ENCODE measurements around the gene CELF3.

CELF3 gene

GRCh38 chr1:151729157-151729965 lies 12.8 kb upstream of the CELF3 start:
- H3K27ac ChIP-seq (ENCODE audit: extremely low read depth, low read depth, low read length), result no peak overlapping the region
- no peaks in the 10 kb centered on the region for H3K9me3 ChIP-seq (ENCODE audit: control insufficient read depth, insufficient read depth, low read depth, low read length)
- H3K36me3 ChIP-seq (ENCODE audit: control insufficient read depth in 2 of 2, insufficient read depth in 1 of 2, low read length in 2 of 2), result no peaks in the 10 kb centered on the region
- TF ChIP-seq ZNF155 (tag by site-specific recombination; IDR thresholded peaks at IDR 0.05) (no peak), ZNF548 (tag by site-specific recombination; IDR thresholded peaks at IDR 0.05) (no peak), ZNF561 (tag by site-specific recombination; IDR thresholded peaks at IDR 0.05; ENCODE audit: borderline replicate concordance) (no peak), ZFP3 (tag by site-specific recombination; IDR thresholded peaks at IDR 0.05; ENCODE audit: low read depth) (no peak), ZNF514 (tag by site-specific recombination; IDR thresholded peaks at IDR 0.05) (no peak), ZNF202 (tag by site-specific recombination; IDR thresholded peaks at IDR 0.05; ENCODE audit: borderline replicate concordance) (no peak), KLF10 (tag by site-specific recombination; IDR thresholded peaks at IDR 0.05) (no peak), BCL11B (tag by site-specific recombination; IDR thresholded peaks at IDR 0.05; ENCODE audit: low read depth) (no peak), ZNF580 (tag by site-specific recombination; IDR thresholded peaks at IDR 0.05) (no peak), ZNF664 (tag by site-specific recombination; IDR thresholded peaks at IDR 0.05) (no peak), ZNF404 (tag by site-specific recombination; IDR thresholded peaks at IDR 0.05) (no peak), ZNF521 (tag by site-specific recombination; IDR thresholded peaks at IDR 0.05) (no peak)
- TF ChIP-seq, protein P1, sequence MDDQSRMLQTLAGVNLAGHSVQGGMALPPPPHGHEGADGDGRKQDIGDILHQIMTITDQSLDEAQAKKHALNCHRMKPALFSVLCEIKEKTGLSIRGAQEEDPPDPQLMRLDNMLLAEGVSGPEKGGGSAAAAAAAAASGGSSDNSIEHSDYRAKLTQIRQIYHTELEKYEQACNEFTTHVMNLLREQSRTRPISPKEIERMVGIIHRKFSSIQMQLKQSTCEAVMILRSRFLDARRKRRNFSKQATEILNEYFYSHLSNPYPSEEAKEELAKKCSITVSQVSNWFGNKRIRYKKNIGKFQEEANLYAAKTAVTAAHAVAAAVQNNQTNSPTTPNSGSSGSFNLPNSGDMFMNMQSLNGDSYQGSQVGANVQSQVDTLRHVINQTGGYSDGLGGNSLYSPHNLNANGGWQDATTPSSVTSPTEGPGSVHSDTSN (CRISPR knock-in tag; IDR thresholded peaks at IDR 0.05), result no peak
- TF ChIP-seq, protein P2, sequence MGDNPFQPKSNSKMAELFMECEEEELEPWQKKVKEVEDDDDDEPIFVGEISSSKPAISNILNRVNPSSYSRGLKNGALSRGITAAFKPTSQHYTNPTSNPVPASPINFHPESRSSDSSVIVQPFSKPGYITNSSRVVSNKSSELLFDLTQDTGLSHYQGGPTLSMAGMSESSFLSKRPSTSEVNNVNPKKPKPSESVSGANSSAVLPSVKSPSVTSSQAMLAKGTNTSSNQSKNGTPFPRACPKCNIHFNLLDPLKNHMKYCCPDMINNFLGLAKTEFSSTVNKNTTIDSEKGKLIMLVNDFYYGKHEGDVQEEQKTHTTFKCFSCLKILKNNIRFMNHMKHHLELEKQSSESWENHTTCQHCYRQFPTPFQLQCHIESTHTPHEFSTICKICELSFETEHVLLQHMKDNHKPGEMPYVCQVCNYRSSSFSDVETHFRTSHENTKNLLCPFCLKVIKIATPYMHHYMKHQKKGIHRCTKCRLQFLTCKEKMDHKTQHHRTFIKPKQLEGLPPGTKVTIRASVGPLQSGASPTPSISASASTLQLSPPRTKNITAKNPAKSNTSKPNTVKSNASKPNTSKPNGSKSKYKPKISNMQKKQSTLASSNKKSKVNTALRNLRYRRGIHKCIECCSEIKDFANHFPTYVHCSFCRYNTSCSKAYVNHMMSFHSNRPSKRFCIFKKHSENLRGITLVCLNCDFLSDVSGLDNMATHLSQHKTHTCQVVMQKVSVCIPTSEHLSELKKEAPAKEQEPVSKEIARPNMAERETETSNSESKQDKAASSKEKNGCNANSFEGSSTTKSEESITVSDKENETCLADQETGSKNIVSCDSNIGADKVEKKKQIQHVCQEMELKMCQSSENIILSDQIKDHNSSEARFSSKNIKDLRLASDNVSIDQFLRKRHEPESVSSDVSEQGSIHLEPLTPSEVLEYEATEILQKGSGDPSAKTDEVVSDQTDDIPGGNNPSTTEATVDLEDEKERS (tag by site-specific recombination; IDR thresholded peaks at IDR 0.05), result no peak
- TF ChIP-seq, protein P3, sequence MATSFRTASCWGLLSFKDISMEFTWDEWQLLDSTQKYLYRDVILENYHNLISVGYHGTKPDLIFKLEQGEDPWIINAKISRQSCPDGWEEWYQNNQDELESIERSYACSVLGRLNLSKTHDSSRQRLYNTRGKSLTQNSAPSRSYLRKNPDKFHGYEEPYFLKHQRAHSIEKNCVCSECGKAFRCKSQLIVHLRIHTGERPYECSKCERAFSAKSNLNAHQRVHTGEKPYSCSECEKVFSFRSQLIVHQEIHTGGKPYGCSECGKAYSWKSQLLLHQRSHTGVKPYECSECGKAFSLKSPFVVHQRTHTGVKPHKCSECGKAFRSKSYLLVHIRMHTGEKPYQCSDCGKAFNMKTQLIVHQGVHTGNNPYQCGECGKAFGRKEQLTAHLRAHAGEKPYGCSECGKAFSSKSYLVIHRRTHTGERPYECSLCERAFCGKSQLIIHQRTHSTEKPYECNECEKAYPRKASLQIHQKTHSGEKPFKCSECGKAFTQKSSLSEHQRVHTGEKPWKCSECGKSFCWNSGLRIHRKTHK (tag by site-specific recombination; IDR thresholded peaks at IDR 0.05), result no peak
- ChIA-PET POLR2A (interaction anchor here (1.0 kb wide), 1 partner anchor 190 kb away, joined by 3 read pairs; the partner anchor contains the start of gene TUFT1), CTCF (interaction anchor here (0.8 to 2.9 kb wide), 2 partner anchors 135 kb away, joined by 3 to 12 read pairs; no protein-coding TSS in a partner anchor)
- no peaks in the 10 kb centered on the region for H3K4me1 ChIP-seq (ENCODE audit: control insufficient read depth, insufficient read depth, low read length)
- no peak overlapping the region for H3K4me3 ChIP-seq (ENCODE audit: low read depth, low read length)

DNA sequence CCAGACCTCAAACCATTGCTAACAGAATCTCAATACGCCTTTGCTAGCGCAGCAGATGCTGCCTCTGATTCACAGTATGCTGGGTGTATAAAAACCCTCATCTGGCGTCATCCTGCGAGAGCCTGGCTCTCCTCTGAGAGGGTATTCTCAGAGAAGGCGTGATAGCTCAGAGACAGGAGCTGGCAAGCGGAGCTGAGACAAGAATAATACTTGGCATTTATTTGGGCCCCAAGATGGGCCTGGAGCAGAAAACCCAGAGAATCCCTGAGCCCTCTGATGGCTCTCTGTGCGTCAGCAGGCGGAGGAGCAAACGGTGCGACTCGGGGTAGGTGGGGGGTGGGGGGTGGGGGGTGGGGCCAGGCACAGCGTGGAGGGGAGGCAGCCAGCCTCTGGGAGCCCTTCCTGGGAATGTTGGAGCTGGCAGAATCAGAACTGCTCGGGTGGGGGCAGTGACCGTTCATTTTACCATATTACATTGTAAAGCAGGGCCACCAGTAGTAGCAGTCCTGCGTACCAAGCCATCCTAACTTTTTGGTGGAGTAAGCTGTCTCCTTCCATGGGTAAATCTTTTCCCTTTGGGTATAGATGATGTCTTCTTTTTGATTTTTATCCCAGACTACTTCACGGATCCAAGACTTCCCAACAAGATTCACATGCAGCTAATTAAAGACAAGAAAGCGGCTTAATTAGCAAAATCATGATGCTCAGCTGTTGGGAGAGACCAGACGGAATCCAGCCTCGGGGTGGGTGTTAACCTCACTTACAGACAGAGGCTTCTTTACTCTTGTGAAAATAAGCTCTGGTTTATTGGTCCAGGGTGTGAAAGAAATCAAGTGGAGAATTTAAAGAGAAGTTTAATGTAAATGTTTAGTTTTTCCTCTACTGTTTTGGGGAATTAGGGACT lies 11.8 kb upstream of the CELF3 start:
- no peaks in the 10 kb centered on the region for H3K36me3 ChIP-seq (ENCODE audit: control insufficient read depth in 2 of 2, insufficient read depth in 1 of 2, low read length in 2 of 2)
- H3K4me1 ChIP-seq (ENCODE audit: control insufficient read depth, insufficient read depth, low read length), result no peaks in the 10 kb centered on the region
- no peak overlapping the region for H3K27ac ChIP-seq (ENCODE audit: extremely low read depth, low read depth, low read length)
- ChIA-PET POLR2A (interaction anchor here (0.6 kb wide), 1 partner anchor 506 kb away, joined by 8 read pairs; no protein-coding TSS in a partner anchor), CTCF (interaction anchor here (2.9 kb wide), 1 partner anchor 134 kb away, joined by 12 read pairs; no protein-coding TSS in a partner anchor)
- H3K9me3 ChIP-seq (ENCODE audit: control insufficient read depth, insufficient read depth, low read depth, low read length), result no peaks in the 10 kb centered on the region
- no peak for TF ChIP-seq ZNF10 (tag by site-specific recombination; IDR thresholded peaks at IDR 0.05)
- no peak overlapping the region for H3K4me3 ChIP-seq (ENCODE audit: low read depth, low read length)
